GM12801 (cell line): ENCODE measurements around the gene PAPSS1.

Experiments used
- CTCF ChIP-seq: IDR thresholded peaks from one replicate; pipeline ENCODE4 v1.5.1; 2011; ENCODE audit warnings: control low read depth; ENCODE audit not compliant: insufficient read length; ENCODE audit errors: extremely low read depth

The PAPSS1 gene

DNA sequence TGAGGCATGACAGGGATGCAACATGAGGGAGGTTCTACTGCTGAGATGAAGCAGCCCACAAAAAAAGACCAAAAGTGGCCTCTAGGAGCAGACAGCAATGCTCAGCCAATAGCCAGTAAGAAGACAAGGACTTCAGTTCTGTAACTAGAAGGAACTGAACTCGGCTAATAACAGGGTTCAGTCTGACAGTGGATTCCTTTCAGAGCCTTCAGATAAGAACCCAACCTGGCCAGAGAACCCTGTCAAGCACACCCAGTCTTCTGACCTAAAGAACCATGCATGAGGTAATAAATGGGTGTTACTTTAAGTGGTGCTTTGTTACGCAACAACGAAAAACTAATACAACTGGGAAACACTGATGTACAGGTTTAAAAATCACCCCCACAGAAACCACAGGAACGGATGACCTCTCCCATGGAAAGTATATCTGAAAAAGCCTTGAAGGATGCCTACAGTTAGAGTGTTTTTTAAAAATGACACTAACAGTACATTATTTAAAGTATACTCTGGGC is 94.6 kb downstream of the PAPSS1 start:
- no peak for TF ChIP-seq CTCF

DNA sequence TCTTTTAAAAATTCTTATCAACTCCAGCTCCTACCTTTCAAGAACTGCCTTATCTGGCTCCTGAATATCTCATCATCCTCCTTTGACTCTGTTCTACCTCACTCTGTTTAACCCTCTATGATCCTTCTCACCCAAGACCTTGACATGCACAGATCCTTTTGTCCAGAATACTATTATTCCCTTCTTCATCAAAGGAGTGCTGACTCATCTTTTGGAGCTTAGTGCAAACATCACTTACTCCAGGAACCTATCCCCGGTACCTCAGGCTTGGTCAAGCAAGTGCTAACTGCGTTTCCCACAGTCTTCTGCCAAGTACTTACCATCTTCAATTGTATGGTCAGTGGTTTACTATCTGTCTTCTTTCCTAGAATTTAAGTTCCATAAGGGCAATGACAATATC is 96.0 kb downstream of the PAPSS1 start:
- no peak for TF ChIP-seq CTCF

- no peak for TF ChIP-seq CTCF
Measured at GRCh38 chr4:107622006-107622405, 98.0 kb downstream of the PAPSS1 start.

DNA sequence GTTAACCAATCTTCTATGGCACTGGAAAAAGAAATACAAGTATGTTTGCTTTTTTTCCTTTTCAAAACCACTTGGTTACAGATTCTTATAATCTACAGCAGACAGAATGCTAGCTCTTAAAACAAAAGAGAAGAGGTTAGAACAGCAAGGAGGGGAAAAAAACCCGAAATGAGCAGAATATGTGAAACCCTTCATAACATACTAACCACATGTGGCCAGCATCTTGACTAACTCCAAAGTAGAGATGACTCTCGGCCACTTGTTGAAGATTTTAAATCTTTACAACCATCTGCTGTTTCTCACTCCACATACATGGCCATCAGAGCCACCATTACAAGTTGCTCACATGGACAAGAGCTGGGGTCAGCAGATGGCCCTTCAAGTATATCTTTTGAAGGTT is 100.3 kb downstream of the PAPSS1 start:
- TF ChIP-seq CTCF = no peak

- no peak for TF ChIP-seq CTCF
Measured at GRCh38 chr4:107619066-107619465, 101.0 kb downstream of the PAPSS1 start.

DNA sequence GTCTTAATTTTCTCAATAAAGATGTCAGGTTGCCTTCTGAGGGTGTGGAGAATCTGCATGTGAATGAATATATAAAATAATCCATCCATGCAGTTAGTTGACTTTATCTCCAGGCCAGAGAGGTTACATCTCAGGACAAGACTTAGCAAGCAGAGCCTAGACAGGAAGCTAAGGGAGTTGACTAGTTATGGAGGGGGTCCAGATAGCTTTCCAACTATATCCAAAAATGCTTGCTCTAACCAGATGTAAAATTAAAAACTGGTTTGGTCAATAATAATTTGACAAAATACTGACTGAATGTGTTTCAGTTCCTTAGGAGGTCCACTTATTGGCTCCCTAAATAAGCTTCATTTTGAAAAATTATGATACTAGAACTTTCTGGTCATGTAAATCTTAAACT is 101.4 kb downstream of the PAPSS1 start:
- TF ChIP-seq CTCF = no peak

GRCh38 chr4:107616838-107617389 is 103.1 kb downstream of the PAPSS1 start:
- no peak for TF ChIP-seq CTCF

DNA sequence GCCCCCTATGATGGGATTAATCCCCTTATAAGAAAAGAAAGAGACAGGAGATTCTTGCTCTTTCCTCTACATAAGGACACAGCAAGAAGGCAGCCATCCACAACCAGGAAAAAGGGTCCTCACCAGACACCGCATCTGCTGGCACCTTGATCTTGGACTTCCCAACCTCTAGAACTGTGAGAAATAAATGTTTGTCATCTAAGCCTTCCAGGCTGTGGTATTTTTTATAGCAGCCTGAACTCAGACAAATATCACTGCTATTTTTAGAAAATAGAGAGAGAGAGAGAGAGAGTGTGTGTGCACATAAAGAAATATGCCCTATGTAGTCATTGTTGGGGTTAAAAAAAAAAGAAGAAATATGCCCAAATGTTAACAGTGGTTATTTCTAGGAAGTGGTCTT is 104.2 kb downstream of the PAPSS1 start:
- no peak for TF ChIP-seq CTCF
